ENCODE results near the gene OR4D9.
"Not testable (repeated sequence)": the region's sequence is repeated elsewhere in the genome, so short reads cannot be mapped to it uniquely, and the experiment has no call there.

Gene OR4D9

GRCh38 chr11:59510941-59511589 lies at the start of gene OR4D9:
OR4D9 (plus strand) TSS chr11:59511539; CDS start chr11:59514913, 3,374 bp downstream.
- DNase-seq = no peak

GRCh38 chr11:59463190-59463641 lies 48.1 kb upstream of the OR4D9 start:
- no peak for DNase-seq

- DNase-seq = no peak
Observed at GRCh38 chr11:59473015-59473414, 38.3 kb upstream of the OR4D9 start, which contains the start of gene OR4D10. OR4D10 (plus strand) TSS chr11:59473315; CDS start chr11:59477430, 4,115 bp downstream.

- DNase-seq = no peak
Observed at GRCh38 chr11:59475176-59475575, 36.2 kb upstream of the OR4D9 start.

GRCh38 chr11:59479906-59480305 lies 31.4 kb upstream of the OR4D9 start:
- DNase-seq = no peak

- no peak for DNase-seq
Observed at GRCh38 chr11:59480359-59480758, 31.0 kb upstream of the OR4D9 start.

- DNase-seq = no peak
Observed at GRCh38 chr11:59501931-59502330, 9.4 kb upstream of the OR4D9 start.

GRCh38 chr11:59503276-59503675 lies 8.1 kb upstream of the OR4D9 start, which contains the start of gene OR4D11:
OR4D11 (plus strand) TSS chr11:59503576; CDS start chr11:59503576, 0 bp downstream.
- no peak for DNase-seq

GRCh38 chr11:59511675-59512074 lies 336 bp downstream of the OR4D9 start:
- DNase-seq = no peak

GRCh38 chr11:59520139-59520538 lies 8.8 kb downstream of the OR4D9 start:
- DNase-seq = not testable (repeated sequence)

GRCh38 chr11:59520741-59521140 lies 9.4 kb downstream of the OR4D9 start:
- no peak for DNase-seq

GRCh38 chr11:59523541-59523940 lies 12.2 kb downstream of the OR4D9 start:
- no peak for DNase-seq

- DNase-seq = no peak
Observed at GRCh38 chr11:59528711-59529110, 17.4 kb downstream of the OR4D9 start.

- DNase-seq = no peak
Observed at GRCh38 chr11:59532620-59533019, 21.3 kb downstream of the OR4D9 start.

- DNase-seq = no peak
Observed at GRCh38 chr11:59534676-59535075, 23.3 kb downstream of the OR4D9 start.

GRCh38 chr11:59542142-59542810 lies 30.9 kb downstream of the OR4D9 start:
- no peak for DNase-seq

- not testable (repeated sequence) for DNase-seq
Observed at GRCh38 chr11:59543713-59544112, 32.4 kb downstream of the OR4D9 start.

GRCh38 chr11:59544869-59545178 lies 33.5 kb downstream of the OR4D9 start:
- no peak for DNase-seq

GRCh38 chr11:59545179-59546020 lies 34.1 kb downstream of the OR4D9 start:
- DNase-seq = no peak

- not testable (repeated sequence) for DNase-seq
Observed at GRCh38 chr11:59547605-59548308, 36.4 kb downstream of the OR4D9 start.

GRCh38 chr11:59548309-59548656 lies 36.9 kb downstream of the OR4D9 start:
- no peak for DNase-seq

- peak; percentile 32 for DNase-seq
Observed at GRCh38 chr11:59550368-59550841, 39.1 kb downstream of the OR4D9 start.
